LNCaP clone FGC (cell line): ENCODE measurements around the gene ZCWPW1.
"Not testable (repeated sequence)": the region's sequence is repeated elsewhere in the genome, so short reads cannot be mapped to it uniquely, and the experiment has no call there.

Experiments used
- DNase-seq: peaks from one replicate; pipeline ENCODE4 v3.0.0-alpha.2; 2011; ENCODE audit warnings: low read depth
- H3K4me3 ChIP-seq: 2 replicates; pipeline ENCODE4 v1.5.1; 2011; ENCODE audit warnings: mild to moderate bottlenecking, low read depth, low read length, control low read depth
- CTCF ChIP-seq: IDR thresholded peaks from 2 replicates; pipeline ENCODE4 v1.5.1; 2012; ENCODE audit warnings: mild to moderate bottlenecking; ENCODE audit not compliant: control insufficient read depth, insufficient read depth; ENCODE audit errors: extremely low read depth

ZCWPW1 gene

GRCh38 chr7:100370746-100371145 lies 57.8 kb downstream of the ZCWPW1 start:
- no peak for DNase-seq
- no peak overlapping the region for H3K4me3 ChIP-seq
- TF ChIP-seq CTCF: no peak

DNA sequence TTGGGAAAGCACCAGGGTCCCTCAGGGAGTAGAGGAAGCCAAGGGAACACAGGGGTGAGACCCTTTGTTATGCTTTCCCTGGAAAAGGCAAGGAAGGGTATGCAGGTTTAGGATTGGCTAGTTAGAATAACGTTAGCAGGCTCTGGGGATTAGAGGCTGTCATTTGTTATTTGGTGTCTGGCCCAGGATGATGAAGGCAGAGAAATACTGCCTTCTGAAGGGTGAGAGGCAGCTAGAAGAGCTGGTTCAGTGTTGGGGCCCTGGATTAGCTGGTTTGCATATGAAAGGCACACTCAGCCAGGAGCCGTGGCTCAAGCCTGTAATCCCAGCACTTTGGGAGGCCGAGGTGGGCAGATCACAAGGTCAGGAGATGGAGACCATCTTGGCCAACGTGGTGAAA lies 58.2 kb downstream of the ZCWPW1 start:
- no peak overlapping the region for H3K4me3 ChIP-seq
- TF ChIP-seq CTCF: no peak
- DNase-seq: no peak

GRCh38 chr7:100369105-100369504 lies 59.4 kb downstream of the ZCWPW1 start:
- no peak for TF ChIP-seq CTCF
- H3K4me3 ChIP-seq: no peak overlapping the region
- DNase-seq: no peak

GRCh38 chr7:100367676-100368613 lies 60.6 kb downstream of the ZCWPW1 start:
- DNase-seq: no peak
- no peak for TF ChIP-seq CTCF
- H3K4me3 ChIP-seq: no peak overlapping the region

DNA sequence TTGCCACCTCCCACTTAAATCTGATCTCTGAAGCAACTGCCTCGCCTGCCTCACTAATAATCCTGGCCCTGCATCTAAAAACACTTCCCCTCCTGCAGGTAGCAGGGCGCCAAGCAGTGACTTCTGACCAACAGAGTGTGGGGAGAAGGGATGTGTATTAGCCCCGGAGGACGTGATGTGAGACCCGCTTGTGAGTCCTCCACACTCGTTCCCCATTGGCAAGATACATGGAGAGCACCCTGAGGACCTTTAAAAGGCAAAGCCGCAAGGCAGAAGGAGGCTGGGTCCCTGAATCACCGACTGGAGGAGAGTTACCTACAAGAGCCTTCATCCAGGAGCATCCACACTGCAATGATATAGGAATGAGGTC lies 61.3 kb downstream of the ZCWPW1 start:
- DNase-seq: no peak
- no peak for TF ChIP-seq CTCF
- H3K4me3 ChIP-seq: no peak overlapping the region

DNA sequence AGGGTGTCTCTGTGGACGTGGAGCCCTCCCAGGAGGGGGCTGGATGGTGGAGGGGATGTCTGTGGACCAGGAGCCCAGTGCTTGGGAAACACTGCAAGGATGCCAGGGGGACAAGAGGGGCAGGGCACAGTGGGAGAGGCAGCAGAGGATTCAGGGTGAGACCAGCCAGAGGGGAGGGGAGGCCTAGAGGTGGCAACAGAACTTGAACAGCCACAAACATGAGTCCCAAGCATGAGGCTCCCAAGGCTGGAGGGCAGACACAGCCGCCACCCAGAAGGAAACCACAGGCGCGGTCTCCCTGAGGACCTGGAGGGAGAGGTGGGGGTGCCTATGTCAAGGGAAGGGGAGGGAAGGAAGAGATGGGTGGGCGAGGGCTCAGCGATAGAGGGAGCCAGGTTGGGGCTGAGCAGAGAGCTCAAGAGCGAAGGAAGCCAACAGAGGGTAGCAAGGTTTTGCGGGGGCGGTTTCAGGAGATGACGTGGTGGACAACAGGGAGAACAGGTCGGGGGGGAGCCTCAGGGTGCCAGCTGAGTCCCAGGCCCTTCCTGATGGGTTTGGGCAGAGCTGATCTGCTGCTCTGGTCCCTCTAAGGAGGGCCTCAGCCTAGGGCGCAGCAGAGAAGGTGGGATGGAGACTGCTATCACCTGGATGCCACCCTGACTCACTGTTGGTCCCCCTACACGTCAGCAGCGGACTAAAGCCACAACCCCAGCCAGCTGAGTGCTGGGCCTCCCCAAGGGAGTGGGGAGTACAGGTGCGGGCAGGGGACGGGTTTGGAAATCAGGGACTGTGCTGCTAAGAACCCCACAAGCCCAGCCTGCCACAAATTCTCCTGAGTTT lies 61.9 kb downstream of the ZCWPW1 start:
- no peak for TF ChIP-seq CTCF
- H3K4me3 ChIP-seq: no peak overlapping the region
- no peak for DNase-seq

DNA sequence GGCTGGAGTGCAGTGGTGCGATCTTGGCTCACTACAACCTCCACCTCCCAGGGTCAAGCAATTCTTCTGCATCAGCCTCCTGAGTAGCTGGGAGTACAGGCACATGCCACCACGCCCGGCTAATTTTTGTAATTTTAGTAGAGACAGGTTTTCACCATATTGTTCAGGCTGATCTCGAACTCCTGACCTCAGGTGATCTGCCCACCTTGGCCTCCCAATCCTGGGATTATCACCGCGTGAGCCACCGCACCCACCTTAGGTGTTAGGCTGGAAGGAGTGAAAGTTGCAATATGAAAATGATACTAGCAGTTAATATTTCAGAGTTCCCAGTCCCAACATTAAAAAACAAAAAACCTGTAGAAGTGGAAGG lies 62.5 kb downstream of the ZCWPW1 start:
- DNase-seq, H3K4me3 ChIP-seq: not testable (repeated sequence)
